GM19328 (cell line): ENCODE results near the gene DNASE1L2.
A peak's percentile ranks its signal among the peaks of the same experiment; 100 is the strongest.

Source experiments
- ATAC-seq: cut with Tn5 transposase; IDR thresholded peaks from one replicate; pipeline ENCODE4 v1.9.1; 2021; ENCODE audit warnings: mild to moderate bottlenecking, moderate library complexity; ENCODE audit not compliant: unreplicated experiment

The DNASE1L2 gene

GRCh38 chr16:2267505-2267912 is 31.3 kb downstream of the DNASE1L2 start:
- peak; percentile 55 for ATAC-seq

- peak; percentile 76 for ATAC-seq
Measured at GRCh38 chr16:2267913-2268666, 31.8 kb downstream of the DNASE1L2 start, which contains the start of gene RNPS1. Gene RNPS1, minus strand, starts transcription at chr16:2268126. Its CDS starts 3,483 bp downstream, at chr16:2264643.

GRCh38 chr16:2270070-2270462 is 33.8 kb downstream of the DNASE1L2 start:
- no peak for ATAC-seq

DNA sequence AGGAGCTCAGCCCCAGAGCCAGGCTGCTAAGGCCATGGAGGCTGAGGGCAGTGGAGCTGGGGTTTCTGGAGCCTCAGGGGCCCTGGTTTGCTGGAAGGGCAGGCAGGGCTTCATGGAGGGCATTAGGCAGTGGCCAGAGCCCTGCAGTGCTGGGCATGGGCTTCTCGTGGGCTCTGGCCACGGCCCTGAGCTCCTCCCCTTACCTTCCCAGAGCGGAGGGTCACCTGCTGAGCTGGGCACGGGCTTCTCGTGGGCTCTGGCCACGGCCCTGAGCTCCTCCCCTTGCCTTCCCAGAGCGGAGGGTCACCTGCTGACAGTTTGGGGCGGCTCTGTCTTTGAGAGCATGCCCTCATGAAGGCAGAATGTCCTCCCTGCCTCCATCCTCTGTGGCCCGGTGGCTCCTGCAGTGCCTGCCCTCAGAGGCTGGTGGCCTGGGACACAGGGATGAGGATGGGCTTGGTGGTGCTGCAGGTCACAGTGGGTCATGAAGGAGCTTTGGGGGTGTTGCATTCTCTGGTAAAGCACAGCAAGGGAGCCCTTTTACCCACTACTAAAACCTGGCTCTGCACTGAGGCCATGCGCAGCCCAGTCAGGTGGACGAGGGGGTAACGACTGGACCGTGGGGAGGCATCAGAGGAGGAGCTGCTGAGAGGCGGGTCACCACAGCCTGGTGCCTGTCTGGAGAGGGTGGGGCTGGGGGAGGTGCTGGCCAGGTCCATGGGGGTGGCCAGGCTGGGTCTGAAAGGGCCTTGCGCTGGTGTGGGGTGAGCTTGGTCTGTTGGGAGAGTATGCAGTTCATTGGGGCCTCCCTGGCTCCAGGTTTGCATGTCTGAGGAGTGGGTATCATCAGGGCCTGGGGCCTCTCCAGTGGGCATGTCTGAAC is 34.6 kb downstream of the DNASE1L2 start:
- no peak for ATAC-seq

GRCh38 chr16:2271848-2272461 is 35.7 kb downstream of the DNASE1L2 start:
- ATAC-seq: no peak

DNA sequence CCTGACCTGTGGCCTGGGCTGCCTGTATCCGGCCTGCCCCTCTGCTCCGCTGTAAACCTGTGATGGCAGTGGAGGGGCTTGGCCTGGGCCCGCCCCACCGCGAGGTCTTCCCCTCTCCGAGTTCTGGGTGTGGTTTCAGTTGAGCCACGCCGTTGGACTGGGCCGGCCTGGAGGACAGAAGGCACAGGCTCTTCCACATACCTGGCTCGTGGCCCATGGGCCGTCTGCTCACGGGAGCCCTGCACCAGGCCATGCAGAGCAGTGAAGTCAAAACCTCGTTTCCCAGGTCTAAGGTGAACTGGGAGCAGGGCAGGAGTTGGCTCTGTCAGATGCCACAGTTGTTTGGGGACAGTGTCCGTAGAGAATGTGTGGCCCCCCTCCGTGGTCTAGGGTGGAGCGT is 37.2 kb downstream of the DNASE1L2 start:
- ATAC-seq: no peak

DNA sequence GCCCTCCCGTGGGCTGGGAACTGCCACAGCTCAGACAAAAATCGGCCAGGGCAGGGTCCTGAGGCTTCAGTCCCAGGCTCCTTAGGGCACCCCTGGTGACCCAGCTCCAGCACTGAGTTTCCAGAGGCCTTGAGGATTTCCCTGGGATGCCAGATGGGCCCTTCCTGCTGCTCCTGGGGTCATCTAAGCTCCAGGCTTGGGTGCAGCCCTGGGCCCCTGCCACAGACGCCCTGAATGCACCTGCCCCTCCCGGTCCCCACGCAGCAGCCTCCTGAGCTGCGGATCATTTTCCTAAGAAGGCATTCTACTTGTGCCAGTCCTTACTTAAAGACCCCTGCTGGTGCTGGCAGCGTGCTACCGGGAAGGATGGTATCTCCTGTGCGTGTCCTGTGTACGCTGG is 37.7 kb downstream of the DNASE1L2 start:
- ATAC-seq: no peak

DNA sequence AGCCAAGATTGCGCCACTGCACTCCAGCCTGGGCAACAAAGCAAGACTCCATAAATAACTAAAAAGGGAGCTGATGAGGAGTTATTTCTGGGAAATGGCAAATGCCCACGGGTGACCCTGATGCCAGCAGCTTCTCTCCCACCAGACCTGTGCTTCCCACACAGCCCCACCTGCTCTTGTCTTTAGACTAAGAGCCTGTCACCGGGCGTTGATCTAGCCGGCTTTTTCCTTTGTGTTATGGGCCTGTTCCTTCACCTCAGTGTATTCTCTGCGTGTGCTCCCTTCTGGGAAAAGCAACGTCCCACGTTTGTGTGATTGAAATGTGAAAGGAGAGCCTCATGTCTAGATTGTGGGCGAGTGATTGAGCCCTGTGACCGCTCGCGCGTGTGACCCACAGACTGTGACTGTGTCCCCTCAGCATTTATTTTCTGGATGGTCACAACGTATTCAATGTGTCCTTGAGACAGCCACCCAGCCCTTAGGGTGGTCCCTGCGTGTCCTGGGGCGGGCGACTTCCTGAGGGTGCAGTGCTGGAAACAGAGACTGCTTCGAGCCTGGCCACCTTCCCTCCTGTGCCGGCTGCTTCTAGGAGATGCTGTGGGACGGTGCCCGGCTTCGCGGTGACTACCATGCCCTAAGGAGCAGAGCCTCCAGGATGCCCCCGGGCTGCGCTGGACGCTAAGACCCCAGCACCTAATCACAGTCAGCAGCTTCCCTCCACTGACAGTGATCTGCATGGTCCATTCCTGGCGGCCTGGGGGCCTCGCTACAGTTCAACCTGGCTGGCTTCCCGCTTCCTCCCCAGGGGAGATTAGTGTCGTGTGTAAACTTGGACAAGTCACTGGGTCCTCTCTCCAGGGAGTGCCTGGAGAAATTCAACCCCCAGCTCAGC is 39.5 kb downstream of the DNASE1L2 start:
- ATAC-seq: no peak

- no peak for ATAC-seq
Measured at GRCh38 chr16:2276368-2277195, 40.3 kb downstream of the DNASE1L2 start.

DNA sequence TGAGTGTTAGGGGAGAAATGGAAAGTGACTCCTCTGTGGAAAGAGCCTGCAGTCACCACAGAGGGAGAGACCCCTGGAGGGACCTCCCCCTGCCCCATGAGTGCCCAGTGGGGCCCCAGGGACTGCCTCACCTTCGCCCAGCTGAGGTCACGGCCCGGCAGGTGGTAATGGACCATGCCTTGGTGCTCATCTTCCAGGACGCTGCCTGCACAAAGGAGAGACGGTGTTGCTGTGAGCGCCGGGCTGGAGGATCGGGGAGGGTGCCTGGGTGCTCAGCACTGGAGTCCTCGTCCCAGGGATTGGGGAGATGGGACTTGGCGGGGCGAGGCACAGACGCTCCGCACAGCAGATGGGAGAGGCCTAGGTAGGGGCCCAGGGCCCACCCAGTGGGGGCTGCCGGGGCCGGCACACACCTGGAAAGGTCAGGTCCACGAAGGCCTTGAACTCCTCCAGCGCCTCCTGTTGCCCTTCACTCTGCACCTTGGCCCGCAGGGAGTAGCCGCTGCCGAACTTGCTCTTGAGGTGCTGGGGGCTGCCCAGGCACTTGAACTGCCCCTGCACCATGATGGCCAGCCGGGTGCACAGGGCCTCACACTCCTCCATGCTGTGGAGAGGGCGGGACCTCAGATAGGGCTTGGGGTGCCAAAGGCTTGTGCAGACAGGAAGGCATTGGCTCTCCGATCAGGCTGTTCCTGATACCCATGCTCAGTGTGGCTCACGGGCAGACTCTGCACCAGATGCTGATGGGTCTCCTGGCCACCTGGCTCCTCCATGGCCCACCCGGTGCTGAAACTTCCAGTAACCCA is 41.4 kb downstream of the DNASE1L2 start:
- ATAC-seq: no peak

DNA sequence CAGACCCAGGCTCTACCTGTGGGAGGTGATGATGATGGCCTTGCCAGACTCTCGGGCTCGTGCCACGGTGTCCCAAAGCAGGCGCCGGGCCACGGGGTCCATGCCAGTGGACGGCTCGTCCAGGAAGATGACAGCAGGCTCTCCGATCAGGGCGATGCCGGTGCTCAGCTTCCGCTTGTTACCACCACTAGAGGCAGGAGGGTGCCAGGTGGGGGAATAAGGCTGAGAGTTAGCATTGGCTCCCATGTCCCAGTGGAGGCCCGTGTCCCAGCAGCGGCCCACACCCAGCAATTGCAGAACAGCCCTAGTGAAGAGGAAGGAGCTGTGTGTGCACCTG is 42.0 kb downstream of the DNASE1L2 start:
- ATAC-seq: no peak

DNA sequence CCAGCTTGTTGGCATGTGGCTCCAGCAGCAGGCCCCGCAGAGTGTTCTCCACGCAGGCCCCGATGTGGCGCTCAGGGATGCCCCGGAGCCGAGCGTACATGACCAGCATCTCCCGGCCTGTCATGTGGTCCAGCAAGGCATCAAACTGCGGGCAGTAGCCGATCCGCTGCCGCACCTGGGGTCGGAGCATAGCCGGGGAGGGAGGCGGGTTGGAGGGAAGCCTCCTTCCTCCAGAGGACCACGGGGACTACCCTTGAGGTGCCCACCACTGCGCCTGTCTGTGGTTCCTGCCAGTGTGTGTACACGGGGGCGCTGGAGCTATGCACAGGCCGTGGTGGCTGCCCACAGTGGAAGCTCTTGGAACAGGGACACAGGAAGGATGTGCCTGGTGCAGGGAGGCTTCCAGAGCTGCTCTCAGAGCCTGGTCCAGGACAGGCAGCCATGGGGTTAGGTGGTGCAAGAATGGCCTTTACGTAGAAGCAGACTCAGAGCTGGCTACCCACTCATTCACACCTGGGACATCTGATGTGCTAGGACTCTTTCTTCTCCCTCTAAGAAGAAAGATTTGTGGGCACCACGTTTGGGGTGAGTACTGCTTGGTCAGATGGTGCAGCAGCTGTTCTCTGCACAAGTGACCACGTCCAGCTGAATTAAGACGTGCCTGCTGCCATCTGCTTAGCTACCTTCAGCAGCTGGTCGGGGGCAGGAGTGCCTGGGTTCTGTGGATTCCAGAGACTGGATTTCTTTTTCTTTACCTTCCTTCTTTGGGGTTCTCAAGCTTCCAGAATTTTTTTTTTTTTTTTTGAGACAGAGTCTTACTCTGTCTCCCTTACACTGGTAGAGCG is 42.9 kb downstream of the DNASE1L2 start:
- ATAC-seq: no peak

DNA sequence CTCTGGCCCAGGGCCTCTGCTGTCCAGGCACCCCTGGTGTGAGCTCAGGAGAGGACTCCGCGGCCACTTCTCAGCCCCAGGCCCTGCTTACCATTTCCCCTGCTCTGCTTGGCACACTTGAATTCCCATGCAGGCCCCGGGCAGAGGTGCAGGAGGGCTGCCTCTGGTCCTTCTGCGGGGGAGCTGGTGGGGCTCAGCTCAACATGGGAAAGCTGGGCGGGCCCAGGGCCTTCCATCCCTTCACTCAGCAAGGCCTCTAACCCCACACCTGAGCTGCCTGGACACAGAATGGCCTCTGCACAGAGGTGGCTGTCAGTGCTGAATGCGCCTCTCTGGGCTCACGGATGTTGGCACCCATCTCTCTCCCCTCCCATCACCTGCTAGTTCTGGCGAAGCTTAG is 44.2 kb downstream of the DNASE1L2 start:
- no peak for ATAC-seq

GRCh38 chr16:2280981-2281542 is 44.8 kb downstream of the DNASE1L2 start:
- ATAC-seq: no peak

DNA sequence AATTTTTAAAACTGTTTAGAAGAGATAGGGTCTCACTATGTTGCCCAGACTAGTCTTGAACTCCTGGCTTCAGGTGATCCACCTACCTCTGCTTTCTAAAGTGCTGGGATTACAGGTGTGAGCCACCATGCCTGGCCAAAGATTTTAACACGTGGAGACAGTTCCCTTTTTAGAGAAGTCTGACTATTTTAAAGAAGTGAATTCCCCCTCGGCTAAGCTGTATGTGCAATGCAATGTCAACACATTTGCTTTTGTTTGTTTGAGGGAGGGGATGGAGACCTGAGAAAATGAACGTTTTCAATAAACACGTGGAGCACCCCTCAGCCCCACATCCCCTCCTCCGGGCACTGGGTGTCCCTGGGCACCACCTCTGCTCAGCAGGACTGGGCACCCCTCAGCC is 46.0 kb downstream of the DNASE1L2 start:
- no peak for ATAC-seq

DNA sequence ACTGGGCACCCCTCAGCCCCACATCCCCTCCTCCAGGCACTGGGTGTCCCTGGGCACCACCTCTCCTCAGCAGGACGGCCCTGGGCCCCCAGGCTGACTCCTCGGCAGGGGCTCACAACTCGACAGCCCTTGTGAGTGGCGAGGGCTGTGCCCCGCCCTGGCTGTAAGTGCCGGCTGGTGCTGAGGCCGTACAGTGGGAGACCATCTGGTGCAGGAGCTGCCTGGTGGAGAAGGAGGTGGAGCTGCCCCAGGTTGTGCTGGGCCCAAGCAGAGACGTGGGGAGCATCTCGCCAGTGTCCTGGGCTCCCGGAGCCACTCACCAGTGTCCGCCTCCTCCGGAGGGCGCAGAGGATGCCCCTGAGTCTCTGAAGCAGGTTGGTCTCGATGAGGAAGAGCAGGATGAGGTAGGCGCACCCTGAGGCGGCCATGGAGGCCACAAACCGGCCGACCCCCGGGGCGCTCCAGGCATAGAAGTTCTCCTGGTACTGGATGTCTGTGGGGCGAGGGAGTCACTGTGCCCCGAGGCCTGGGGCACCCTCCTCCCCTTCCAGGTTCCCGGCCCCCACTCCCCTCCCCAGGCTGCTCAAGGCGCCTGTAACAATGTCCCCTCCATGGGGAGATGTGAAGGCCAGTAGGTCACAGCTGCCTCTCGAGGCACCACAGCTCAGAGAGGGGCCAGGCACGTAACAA is 46.8 kb downstream of the DNASE1L2 start:
- no peak for ATAC-seq
